Amniotic stem cell (primary cell): ENCODE data around the gene LIFR.

Experiments used
- DNase-seq: peaks from one replicate; lab custom pipeline; 2025; lab: John Stamatoyannopoulos, UW

Gene LIFR

GRCh38 chr5:38434966-38435705, 121.3 kb downstream of the LIFR start:
- no peak for DNase-seq

- DNase-seq, result peak; percentile 5
Measured at GRCh38 chr5:38433160-38433861, 123.1 kb downstream of the LIFR start.

- DNase-seq, result no peak
Measured at GRCh38 chr5:38431242-38431853, 125.1 kb downstream of the LIFR start.

- no peak for DNase-seq
Measured at GRCh38 chr5:38426986-38427950, 129.2 kb downstream of the LIFR start.

GRCh38 chr5:38426490-38426889, 130.0 kb downstream of the LIFR start:
- DNase-seq, result no peak
